Panc1 (cell line): ENCODE data around the gene ENTPD1. TPM values are rescaled to one million over a fixed set of nuclear protein-coding genes. Genes with fewer than 3 reads are reported as not detected.
"Not testable (repeated sequence)": the region's sequence is repeated elsewhere in the genome, so short reads cannot be mapped to it uniquely, and the experiment has no call there.

Experiments used
- ATAC-seq: fragments of 200-7000 bp; cut with Tn5 transposase; 2 replicates; pipeline ENCODE4 v1.9.1; 2020; ENCODE audit warnings: mild to moderate bottlenecking, moderate library complexity
- BruUV-seq: library from RNA; stranded (reverse); fragments of 400-500 nt; replicated peaks from 2 replicates; lab custom pipeline; 2021; lab: Mats Ljungman, UMichigan
- CTCF ChIA-PET: fragments of 300-600 bp; sonication (Branson Sonifier 250); formaldehyde crosslinking; loops from one replicate; lab custom pipeline; 2022; ENCODE audit warnings: antibody characterized with exemption; lab: Charles Lee
- POLR2A ChIA-PET: fragments of 300-600 bp; sonication (Branson Sonifier 250); formaldehyde crosslinking; loops from one replicate; lab custom pipeline; 2022; ENCODE audit warnings: antibody characterized with exemption; lab: Charles Lee
- DNase-seq: peaks from one replicate; pipeline ENCODE4 v3.0.0-alpha.2; 2010; ENCODE audit warnings: low read depth, low spot score
- H3K27ac ChIP-seq: 2 replicates; pipeline ENCODE4 v1.5.1; 2011; ENCODE audit warnings: mild to moderate bottlenecking, low read length, inconsistent platforms
- H3K27me3 ChIP-seq: fragments of 200-500 bp; sonication (Bioruptor generic); 2 replicates; pipeline ENCODE4 v1.6.0; 2014; ENCODE audit warnings: low read length, inconsistent platforms; ENCODE audit not compliant: control insufficient read depth, insufficient read depth
- H3K36me3 ChIP-seq: fragments of 200-500 bp; sonication (Bioruptor generic); 2 replicates; pipeline ENCODE4 v1.5.1; 2014; ENCODE audit warnings: inconsistent platforms, mild to moderate bottlenecking, low read length, moderate library complexity; ENCODE audit not compliant: control insufficient read depth, insufficient read depth
- H3K4me1 ChIP-seq: 2 replicates; pipeline ENCODE4 v1.5.1; 2011; ENCODE audit warnings: inconsistent platforms, mild to moderate bottlenecking, low read length, moderate library complexity; ENCODE audit not compliant: control insufficient read depth, insufficient read depth
- H3K4me3 ChIP-seq, 2 experiments: 2 replicates each; pipeline ENCODE4 v1.5.1; 2011 to 2012; ENCODE audit warnings: low read depth in 2 of 2, low read length in 2 of 2, mild to moderate bottlenecking in 2 of 2, inconsistent platforms in 1 of 2, moderate library complexity in 1 of 2
- H3K9me3 ChIP-seq: fragments of 200-500 bp; sonication (Bioruptor generic); 2 replicates; pipeline ENCODE4 v1.5.1; 2014; ENCODE audit warnings: low read depth, mild to moderate bottlenecking, inconsistent platforms, low read length, moderate library complexity; ENCODE audit not compliant: control insufficient read depth, insufficient read depth
- CTCF ChIP-seq: fragments of 450-650 bp; IDR thresholded peaks from 2 replicates; pipeline ENCODE4 v1.5.1; 2017; ENCODE audit warnings: mild to moderate bottlenecking
- POLR2AphosphoS5 ChIP-seq: IDR thresholded peaks from 2 replicates; pipeline ENCODE4 v1.6.1; 2012; ENCODE audit warnings: mild to moderate bottlenecking, low read depth, low read length, moderate library complexity
- REST ChIP-seq, 2 experiments: IDR thresholded peaks; 2 replicates each; pipeline ENCODE4 v1.6.1; 2011 to 2012; ENCODE audit warnings: low read depth in 2 of 2, control low read depth in 1 of 2, low read length in 1 of 2, mild to moderate bottlenecking in 1 of 2, moderate library complexity in 1 of 2; ENCODE audit not compliant: insufficient read depth in 1 of 2
- SIN3A ChIP-seq: IDR thresholded peaks from 2 replicates; pipeline ENCODE4 v1.6.1; 2012; ENCODE audit warnings: low read depth, mild to moderate bottlenecking, low read length, moderate library complexity, borderline replicate concordance; ENCODE audit not compliant: insufficient read depth
- TCF7L2 ChIP-seq: IDR thresholded peaks from 2 replicates; pipeline ENCODE4 v1.6.1; 2011; ENCODE audit warnings: mild to moderate bottlenecking, low read depth, low read length, inconsistent platforms
- in situ Hi-C: cut with HindIII; loops from 2 replicates; pipeline ENCODE4 v1.10.0; 2016; ENCODE audit warnings: low sequenced_read_pairs, low pct_unique_long_range_greater_than_20kb
- intact Hi-C: fragments of 100-400 bp; cut with micrococcal nuclease; formaldehyde crosslinking; loops from one replicate; pipeline ENCODE4 v1.10.0; 2022; ENCODE audit not compliant: unreplicated experiment
- total RNA-seq: library from RNA; stranded (reverse); gene quantifications from one replicate; pipeline ENCODE4 v1.2.1, GENCODE V29; 2021; ENCODE audit not compliant: unreplicated experiment

ENTPD1 gene
- total RNA-seq, 1 experiment from 2014 or later: 0.31 TPM

GRCh38 chr10:95796504-95796903 lies 40.5 kb downstream of the ENTPD1 start:
- intact Hi-C loops: no loop called here
- no TSS peak for BruUV-seq

GRCh38 chr10:95798096-95798855 lies 42.3 kb downstream of the ENTPD1 start:
- CTCF ChIA-PET: interaction anchor here (1.3 kb wide), 1 partner anchor 105 kb away, joined by 3 read pairs; the partner anchor contains the start of gene TCTN3
- Histone ChIP-seq H3K9me3 (no peaks in the 10 kb centered on the region), H3K4me3 (no peak overlapping the region), H3K27me3 (0 out of 2 replicates have a peak, but pooled peaks cover 4% of the 10 kb centered on the region), H3K36me3 (no peaks in the 10 kb centered on the region), H3K4me1 (no peaks in the 10 kb centered on the region), H3K27ac (no peak overlapping the region)
- no peak for ATAC-seq
- intact Hi-C loops (no loop called here), in situ Hi-C loops (no loop called here)
- TF ChIP-seq CTCF (no peak), POLR2AphosphoS5 (no peak), REST (IDR thresholded peaks at IDR 0.05; ENCODE audit: insufficient read depth in 1 of 2, low read depth in 2 of 2, low read length in 1 of 2) (no peak), TCF7L2 (no peak), SIN3A (no peak)
- POLR2A ChIA-PET: no interaction called here
- BruUV-seq: no TSS peak
- no peak for DNase-seq

More at GRCh38 chr10:95796504-95796903, 40.5 kb downstream of the ENTPD1 start:
- no peaks in the 10 kb centered on the region for H3K36me3 ChIP-seq
- CTCF ChIA-PET: no interaction called here
- no peak for TF ChIP-seq SIN3A
- no peak overlapping the region for H3K4me3 ChIP-seq
- H3K27ac ChIP-seq: no peak overlapping the region
- DNase-seq (no peak), ATAC-seq (no peak)
- in situ Hi-C loops: no loop called here
- H3K27me3 ChIP-seq: peaks cover 5% of the 10 kb centered on the region; the same call in 1 of the 2 replicates
- H3K9me3 ChIP-seq: no peaks in the 10 kb centered on the region
- H3K4me1 ChIP-seq: no peaks in the 10 kb centered on the region
- POLR2A ChIA-PET: no interaction called here

GRCh38 chr10:95800286-95800685 lies 44.3 kb downstream of the ENTPD1 start:
- BruUV-seq, H3K4me3 ChIP-seq, DNase-seq, H3K27ac ChIP-seq, H3K27me3 ChIP-seq, POLR2A ChIA-PET, CTCF ChIA-PET, ATAC-seq, intact Hi-C loops, H3K36me3 ChIP-seq, in situ Hi-C loops, H3K9me3 ChIP-seq, H3K4me1 ChIP-seq: not testable (repeated sequence)

- POLR2A ChIA-PET, in situ Hi-C loops, H3K9me3 ChIP-seq, H3K36me3 ChIP-seq, ATAC-seq, H3K4me3 ChIP-seq, H3K27me3 ChIP-seq, DNase-seq, H3K27ac ChIP-seq, intact Hi-C loops, BruUV-seq, H3K4me1 ChIP-seq: not testable (repeated sequence)
- CTCF ChIA-PET: interaction anchor here (0.9 kb wide), 1 partner anchor 113 kb away, joined by 3 read pairs; the partner anchor contains the start of gene TCTN3
These were observed 50.9 kb downstream of the ENTPD1 start for GRCh38 chr10:95806687-95807380.
